ENCODE data around the gene CFAP58.

The CFAP58 gene

DNA sequence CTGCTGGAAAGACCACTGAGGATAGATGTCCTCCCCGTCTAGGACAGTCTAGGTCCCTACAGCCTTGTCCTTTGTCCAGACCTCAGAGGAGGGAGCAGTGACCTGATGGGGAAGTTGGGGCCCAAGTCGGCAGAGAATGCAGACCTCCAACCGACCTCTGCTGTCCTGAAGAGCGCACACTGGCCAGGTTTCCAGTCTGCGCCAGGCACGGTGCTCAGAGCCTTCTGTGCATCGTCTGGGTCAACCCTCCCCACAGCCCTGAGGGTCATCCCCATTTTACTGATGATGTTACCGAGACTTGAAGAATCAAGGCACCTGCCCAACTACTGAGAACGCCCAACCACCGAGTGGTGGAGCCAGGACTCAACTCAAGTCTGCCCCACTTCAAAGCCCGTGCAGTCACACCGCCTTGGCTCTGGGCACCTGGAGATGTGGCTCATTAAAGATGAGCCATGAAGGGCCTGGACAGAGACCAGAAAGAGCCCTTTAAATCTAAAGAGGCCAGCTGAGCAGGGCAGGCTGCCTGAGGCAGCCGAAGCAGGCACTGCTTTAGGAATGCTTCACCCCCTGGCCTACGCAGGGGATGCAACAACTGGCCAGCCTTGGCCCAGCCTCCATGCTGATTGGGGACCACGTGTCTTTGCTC, 19.8 kb upstream of the CFAP58 start:
- DNase-seq (ENCODE audit: extremely low read depth in 1 of 2, low read depth in 1 of 2), result no peak

DNA sequence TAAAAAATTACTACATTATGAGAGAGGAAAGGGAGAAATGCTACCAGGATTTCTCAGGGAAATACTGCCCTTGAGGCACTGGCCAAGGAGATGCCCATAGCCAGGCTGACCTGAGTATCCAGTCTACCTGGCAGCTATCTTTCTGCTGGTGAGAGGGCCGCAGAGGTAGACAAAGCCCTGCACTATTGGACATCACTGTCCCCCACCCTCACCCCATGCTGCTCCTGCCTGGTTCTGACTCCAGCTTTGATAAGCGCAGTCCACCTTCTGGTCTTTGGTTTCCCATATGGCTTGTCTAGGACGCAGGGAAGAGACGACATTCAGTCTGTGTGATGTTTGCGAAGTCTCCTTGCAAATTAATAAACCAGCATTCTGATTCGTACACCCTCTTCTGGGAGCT, 19.1 kb upstream of the CFAP58 start:
- DNase-seq (ENCODE audit: extremely low read depth in 1 of 2, low read depth in 1 of 2), result no peak

DNA sequence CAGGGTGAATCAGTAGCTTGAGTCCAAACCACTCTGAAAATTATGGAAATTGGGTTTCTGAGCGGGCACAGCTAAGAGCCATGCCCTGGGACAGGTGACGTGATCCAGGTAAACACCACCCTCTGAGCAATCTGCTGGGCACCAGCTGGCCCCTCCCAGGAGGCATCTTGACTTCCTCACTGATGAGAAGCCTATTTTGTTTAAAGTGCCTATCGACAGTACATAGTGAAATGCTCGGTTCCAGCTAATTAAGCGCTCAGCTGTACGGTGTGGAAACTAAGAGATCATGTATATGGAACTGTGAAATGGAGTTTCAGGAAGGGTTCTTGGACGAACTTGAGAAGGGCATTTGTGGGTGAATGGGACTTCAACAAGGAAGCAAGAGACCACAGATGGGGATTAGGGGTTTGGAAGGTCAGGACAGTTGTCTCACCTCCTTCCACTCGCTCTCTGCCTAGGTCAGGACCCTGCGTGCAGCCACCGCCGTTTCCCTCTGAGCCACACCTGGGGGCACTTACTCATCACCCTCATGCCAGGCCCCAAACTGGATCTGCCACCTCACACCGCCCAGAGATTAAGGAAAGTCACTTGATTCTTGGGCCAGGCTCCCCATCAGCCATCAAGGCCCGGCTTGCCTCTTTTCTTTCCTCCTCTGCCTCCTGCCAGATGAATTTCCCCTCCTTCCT, 18.5 kb upstream of the CFAP58 start:
- no peak for DNase-seq (ENCODE audit: extremely low read depth in 1 of 2, low read depth in 1 of 2)

DNA sequence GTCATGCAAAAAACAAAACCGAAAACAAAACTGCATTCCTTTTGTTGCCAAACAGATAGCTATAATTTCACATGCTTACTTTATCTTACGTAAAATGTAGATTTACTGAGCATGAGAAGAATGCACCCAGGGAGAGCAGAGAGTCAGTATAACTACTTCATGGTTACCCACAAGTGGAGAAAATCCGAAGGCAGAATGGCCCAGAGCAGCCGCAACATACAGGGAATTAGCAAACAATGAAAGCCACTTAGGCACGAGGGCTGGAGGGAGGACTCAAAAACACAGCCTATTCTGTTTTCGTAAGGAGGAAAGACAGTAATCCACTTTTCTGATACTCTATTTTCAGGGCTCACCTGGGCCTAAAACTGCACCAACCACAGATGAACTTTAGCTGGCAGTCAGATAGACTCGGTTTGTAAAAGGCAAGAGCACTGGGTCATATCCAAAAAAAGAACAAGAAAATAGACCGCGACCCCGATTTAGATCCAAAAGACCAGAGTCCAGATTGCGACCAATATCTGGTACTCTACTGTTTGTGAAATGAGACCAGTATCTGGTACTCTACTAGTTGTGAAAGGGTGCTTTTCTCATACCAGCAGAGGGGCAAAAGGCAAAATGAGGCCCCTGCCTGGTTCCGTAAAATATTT, 16.7 kb upstream of the CFAP58 start:
- no peak for DNase-seq (ENCODE audit: extremely low read depth in 1 of 2, low read depth in 1 of 2)

DNA sequence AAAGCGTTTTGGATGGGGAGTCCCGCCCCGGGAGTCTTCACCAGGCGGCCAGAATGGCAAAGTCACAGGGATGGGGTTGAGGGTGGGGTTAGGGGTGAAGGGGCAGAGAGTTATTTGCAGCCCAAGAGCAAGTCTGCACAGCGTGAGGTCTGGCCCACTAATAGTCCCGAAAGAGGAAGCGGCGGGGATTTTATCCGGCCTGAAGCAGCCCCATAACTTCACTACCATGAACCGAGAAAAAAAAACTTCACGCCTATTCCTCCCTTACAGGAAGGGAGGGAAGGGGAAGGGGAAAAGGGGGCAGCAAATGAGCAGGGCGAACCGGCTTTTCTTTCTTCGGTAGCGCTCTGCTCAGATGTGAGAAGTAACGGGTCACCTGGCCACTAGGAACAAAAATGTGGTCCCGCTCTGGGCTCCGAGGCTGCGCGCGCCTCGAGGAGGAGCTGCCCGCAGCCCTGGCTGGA, 16.1 kb upstream of the CFAP58 start:
- DNase-seq (ENCODE audit: extremely low read depth in 1 of 2, low read depth in 1 of 2), result no peak

DNA sequence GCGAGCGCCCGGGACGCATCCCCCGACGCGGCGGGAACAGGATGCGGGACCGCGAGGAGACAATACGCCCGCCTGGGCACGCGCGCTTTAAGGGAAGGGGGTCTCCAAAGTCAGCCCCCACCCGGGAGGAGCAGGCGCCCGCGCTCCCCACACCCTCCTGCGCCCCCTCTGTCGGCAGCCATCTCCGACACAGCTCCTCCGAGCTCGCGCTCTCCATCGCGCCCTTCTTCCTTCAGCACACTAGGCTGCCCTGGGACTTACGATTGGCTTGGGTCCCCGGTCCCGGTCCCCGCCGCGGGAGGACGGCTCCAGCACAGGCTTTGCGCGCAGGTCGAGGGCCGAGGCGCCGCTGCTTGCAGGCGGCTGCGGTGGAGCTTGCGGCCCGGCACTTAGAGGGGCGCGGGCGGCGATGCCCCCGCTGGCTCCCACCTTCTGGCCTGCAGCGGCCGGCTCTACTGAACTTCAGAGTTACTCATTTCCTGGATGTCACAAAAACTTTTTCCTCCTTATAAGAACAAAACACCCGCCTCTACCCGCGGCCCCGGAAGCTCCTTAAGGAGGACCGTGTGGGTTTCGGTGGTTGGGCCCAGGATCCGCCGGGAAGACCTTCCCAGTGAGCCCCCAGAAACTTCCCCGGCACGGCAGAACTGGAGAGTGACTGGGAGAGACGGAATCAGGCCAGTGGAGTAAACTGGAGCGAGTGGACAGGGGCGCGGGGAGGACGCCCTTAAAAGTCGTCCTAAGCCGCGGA, 15.5 kb upstream of the CFAP58 start, which contains the start of gene ITPRIP:
Gene ITPRIP (minus strand): TSS at position 481 of the 751 bp plus-strand sequence. CDS start 22,414 bp downstream, outside the sequence.
- DNase-seq (ENCODE audit: extremely low read depth in 1 of 2, low read depth in 1 of 2), result peak; percentile 46 to 58

DNA sequence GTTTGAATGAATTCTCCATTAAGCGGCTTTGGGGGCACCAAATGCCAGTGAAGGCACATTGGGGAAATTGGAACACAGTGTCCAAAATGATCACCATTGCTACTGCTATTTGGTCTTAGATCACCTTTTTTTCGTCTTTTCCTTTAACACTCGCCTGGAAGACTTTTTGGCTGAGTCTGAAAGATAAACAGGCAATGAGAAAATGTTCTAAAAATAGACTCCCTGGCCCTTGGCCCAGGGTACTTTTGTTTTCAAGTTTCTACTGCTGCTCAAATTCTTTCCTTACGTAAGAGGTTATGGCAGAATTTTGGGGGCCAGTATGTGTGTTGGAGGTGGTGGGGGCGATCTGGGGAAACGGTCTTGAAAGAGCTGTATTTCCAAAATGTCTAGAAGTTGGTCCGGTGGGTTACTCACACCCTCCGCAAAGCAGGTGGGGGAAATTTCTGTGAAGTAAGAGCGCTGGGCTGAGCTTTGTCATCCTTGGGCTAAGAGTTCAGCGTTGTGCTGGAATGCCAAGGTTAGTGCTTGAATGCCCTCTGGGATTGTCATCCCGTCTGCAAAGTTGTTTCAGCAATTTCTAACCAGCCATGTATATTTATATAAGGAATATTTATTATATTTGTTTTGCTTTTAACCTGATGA, 14.0 kb upstream of the CFAP58 start:
- no peak for DNase-seq (ENCODE audit: extremely low read depth in 1 of 2, low read depth in 1 of 2)

DNA sequence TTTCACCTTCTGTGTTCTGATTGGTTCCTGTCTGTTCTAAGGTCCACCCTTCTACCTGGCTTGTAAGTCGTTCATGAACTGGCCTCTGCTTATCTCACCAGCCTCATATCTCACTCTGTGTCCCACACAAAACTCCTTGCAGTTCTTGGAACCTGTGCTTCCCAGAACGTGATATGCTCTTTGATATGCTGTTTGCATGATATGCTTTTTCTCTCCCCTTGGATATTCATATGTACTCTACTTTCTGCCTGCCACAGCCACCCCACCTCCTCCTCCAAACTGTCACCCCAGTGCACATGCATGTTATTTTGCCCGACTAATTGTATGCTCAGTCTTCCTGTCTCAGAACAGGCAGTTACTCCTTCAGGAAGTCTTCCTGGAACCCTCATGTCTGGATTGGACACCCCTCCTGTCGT, 13.5 kb upstream of the CFAP58 start:
- no peak for DNase-seq (ENCODE audit: extremely low read depth in 1 of 2, low read depth in 1 of 2)

DNA sequence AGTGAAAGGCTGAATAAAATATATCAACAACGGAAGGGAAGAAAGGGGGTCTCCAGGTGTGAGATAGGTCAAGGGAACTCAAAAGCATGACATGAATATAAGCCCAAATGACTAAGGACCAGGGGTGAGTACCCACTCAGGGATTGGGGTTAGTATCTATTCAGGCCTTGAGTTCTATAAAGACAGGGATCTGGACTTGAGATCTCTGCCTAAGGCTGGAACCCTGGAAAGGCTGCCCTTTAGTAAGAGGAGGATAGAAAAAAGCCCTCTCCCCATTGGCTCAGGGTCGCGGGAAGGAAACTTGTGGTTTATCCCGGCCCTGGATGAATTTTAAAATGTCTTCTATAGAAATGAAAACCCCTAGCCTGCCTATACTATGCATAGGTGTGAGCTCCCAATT, 13.0 kb upstream of the CFAP58 start:
- DNase-seq (ENCODE audit: extremely low read depth in 1 of 2, low read depth in 1 of 2), result no peak

DNA sequence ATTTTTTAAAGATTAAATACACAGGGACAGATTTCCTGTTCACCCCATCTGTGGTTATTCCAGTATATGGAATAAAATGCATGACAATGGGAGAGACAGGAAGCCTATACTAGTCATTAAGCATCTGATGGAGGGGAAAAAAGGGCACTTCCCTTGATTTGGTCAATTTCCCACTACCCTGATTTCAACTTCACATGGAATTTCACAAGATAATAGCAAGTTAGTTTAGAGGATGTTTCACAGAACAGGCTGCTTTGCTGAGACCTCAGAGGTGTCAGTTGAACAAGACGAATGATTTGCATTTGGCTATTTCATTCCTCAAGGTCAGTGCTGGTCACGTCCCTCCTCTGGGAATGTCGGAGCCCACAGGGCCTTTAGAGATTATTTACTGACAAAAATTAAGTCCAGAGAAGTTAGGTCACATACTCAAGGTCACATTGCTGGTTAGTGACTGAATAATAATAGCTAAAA, 10.7 kb upstream of the CFAP58 start:
- DNase-seq (ENCODE audit: extremely low read depth in 1 of 2, low read depth in 1 of 2), result no peak

DNA sequence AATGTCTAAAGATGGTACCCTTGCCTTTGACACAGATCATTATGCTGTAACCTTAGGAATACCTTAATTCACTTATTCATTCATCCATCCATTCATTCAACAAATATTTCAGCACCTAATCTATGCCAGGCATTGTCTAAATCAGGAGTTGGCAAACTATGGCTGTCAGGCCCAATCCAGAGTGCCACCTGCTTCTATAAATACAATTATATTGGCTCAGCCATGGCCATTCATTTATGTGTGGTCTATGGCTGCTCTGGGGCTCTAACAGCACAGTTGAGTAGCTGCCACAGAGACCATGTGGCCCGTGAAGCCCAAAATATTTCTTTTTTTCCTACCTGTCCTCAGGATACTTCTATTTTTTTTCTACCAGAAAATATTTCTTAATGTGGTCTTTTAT, 9.4 kb upstream of the CFAP58 start:
- DNase-seq (ENCODE audit: extremely low read depth in 1 of 2, low read depth in 1 of 2), result no peak

DNA sequence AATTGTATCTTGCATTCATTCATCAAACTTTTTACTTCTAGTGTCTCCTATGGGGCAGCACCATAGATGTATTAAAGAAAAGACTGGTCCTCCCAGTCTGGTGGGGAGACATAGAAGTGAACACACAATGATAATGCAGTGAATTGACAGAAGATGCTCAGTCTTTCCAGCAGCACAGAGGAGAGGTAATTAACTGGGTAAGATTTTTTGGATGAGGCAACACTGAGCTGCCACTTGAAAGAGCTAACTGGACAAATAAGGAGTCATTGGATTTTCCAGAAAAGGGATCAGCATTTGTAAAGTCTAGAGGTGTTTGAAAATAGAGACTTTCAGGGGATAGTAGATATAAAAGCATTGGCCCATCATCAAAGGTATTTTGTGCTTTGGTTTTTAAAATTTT, 8.1 kb upstream of the CFAP58 start:
- DNase-seq (ENCODE audit: extremely low read depth in 1 of 2, low read depth in 1 of 2), result no peak

DNA sequence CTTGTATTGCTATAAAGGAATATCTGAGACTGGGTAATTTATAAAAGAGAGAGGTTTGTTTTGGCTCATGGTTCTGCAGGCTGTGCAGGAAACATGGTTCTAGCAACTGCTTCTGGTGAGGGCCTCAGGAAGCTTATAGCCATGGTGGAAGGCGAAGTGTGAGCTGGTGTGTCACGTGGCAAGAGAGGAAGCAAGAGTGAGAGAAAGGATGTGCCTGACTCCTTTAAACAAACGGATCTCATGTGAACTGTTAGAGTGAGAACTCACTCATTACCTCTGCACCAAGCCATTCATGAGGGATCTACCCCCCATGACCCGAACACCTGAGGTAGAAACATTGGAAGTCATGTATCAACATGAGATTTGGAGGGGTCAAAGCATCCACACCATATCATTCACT, 7.7 kb upstream of the CFAP58 start:
- DNase-seq (ENCODE audit: extremely low read depth in 1 of 2, low read depth in 1 of 2), result no peak

DNA sequence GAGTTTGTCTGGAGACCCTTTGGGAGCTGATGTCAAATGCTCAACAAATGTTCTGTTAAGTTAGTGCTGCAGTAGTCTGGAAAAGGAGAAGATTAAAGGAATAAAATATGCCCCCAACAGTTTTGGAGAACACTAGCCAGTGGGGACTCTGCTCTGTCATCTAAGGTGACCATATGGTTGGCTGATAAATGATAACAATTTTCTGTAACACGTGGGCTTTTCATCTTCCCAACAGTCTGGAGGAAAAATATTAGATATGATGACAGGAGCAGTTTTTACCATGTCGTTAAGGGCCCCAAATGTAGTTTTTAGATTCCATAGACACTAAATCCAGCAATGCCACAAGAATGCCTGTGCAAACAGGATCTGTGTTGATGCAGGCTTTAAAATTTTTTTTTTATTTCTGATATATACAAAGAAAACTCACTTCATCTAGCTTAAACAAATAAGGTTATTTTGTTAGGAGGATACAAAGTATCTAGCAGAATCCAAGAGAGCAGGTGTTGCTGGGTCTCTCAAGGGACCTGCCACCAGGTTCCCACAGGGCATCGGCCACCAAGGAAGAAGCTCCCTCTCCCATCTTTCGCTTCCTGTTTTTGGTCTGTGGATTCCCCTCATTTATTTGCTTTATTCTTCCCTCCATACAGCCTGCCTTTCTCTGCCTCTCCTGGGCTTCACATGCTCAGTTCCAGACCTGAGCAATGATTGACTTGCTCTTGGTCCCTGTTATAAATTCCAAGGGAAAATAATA, 6.2 kb upstream of the CFAP58 start:
- DNase-seq (ENCODE audit: extremely low read depth in 1 of 2, low read depth in 1 of 2), result no peak

DNA sequence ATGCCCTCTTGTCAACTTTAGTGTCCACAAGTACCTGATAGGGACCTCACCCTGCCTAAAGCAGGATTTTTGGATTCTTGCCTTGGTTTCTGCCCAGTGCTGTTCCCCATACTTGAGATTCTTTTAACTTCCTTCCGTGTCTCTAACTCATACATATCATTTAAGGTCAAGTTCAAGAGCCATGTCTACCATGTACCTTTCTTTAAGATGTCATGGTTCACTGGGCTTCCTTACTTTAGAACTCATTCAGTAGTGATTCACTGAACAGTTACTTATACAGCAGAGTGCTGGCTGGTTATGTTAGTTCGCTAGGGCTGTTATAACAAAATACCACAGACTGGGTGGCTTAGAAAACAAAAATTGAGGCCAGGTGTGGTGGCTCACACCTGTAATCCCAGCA, 5.0 kb upstream of the CFAP58 start:
- DNase-seq (ENCODE audit: extremely low read depth in 1 of 2, low read depth in 1 of 2), result no peak

DNA sequence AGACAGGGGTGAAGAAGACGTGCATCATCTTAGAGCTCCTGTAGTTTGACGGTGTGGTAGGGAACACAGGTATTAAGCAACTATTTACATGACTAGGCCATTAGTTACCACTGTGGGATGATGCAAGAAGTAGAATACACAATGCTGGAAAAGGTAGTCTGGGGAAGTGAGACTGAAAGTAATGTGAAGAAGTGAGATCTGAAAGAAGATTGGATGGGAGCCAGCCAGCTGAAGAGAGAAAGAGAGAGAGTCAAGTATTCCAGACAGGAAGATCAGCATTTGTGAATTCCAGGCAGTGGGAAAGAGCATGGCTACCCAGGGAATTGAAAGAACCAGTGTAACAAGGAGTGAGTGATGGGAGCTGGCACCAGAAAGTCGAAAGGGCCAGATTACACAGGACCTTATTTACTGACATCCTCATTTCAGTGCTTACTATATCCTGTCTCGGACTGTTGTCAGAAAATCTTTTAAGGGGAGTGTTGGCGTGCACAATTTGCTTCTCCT, 4.0 kb upstream of the CFAP58 start:
- DNase-seq (ENCODE audit: extremely low read depth in 1 of 2, low read depth in 1 of 2), result no peak

DNA sequence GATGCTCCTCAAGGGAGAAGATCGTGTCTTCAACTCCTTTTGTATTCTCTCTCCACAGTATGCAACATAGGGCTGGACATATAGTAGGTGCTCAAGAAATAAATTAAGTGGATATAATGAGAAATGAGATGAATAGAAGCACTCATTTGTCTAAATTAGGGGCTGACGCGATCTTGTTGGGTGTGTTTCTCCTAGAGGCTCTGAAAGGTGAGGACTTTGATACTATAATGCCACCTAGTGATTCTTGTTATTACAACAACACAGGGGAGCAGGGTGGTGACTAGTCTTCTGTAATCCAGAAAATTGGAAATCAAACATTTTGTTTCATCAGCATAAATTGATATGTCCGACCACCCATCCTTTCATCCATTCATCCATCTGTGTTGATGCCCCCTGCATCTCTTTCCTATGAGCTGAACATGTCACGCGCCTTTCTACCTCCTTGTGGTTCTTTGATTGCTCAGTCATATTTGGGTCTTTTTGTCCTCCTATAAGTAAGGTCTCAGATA, 3.5 kb upstream of the CFAP58 start:
- DNase-seq (ENCODE audit: extremely low read depth in 1 of 2, low read depth in 1 of 2), result no peak

DNA sequence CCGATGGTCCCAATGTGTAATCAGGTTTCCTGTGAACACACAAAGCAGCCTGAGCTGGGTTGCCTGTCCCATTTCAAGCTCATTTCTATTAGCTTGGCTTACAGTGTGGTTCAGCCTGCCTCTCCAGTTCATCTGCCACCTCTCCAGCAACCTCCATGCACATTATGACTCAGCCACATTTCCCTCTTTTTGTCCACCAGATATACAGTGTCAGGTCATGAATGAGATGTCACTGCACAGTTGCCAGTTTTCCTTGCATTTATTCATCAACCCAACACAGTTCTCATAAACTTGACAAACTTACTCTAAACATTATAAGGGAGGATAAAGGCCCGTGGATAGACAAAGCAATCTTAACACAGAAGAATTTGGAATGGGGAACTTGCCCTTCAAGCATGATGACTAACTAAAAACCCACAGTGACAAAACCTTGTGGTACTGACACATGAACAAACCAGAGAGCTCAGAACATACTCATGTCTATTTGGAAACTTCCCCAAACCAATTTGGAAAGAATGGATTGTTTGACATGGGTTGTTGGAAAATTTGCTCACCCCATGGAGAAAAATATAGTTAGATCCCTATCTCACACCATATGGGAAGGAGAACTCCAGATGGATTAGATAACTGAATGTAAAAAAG, 2.5 kb upstream of the CFAP58 start:
- DNase-seq (ENCODE audit: extremely low read depth in 1 of 2, low read depth in 1 of 2), result no peak

DNA sequence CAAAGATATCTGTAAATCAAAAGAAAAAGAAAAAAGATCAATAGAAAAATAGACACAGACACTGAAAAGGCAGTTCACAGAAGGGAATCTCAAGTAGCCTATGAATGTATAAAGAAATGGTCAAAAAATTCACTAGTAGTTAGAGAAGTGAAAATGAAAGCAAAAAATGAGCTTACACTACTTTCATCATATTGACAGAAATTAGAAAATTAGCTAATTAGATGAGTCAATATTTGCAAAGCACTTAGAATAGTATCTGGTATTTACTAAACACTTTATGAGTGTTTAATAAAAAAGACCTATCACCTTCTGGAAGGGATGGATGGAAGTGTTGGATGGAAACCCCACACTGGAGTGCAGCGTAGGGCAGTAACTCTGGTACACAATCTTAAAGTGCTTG, 1.7 kb upstream of the CFAP58 start:
- DNase-seq (ENCODE audit: extremely low read depth in 1 of 2, low read depth in 1 of 2), result no peak

Measured in activated CD8-positive, alpha-beta memory T cell treated with anti-CD3 and anti-CD28 coated beads for 1 hour (primary cell).